ENCODE results near the gene C19orf73.
A peak's percentile ranks its signal among the peaks of the same experiment; 100 is the strongest.
"Not testable (repeated sequence)": the region's sequence is repeated elsewhere in the genome, so short reads cannot be mapped to it uniquely, and the experiment has no call there.

The C19orf73 gene

GRCh38 chr19:49148784-49149651, 30.1 kb upstream of the C19orf73 start:
- DNase-seq (ENCODE audit: extremely low read depth in 1 of 2, low read depth in 1 of 2): peak; percentile 52 to 62

- no peak for DNase-seq (ENCODE audit: extremely low read depth in 1 of 2, low read depth in 1 of 2)
These were observed 29.2 kb upstream of the C19orf73 start for GRCh38 chr19:49148044-49148682.

GRCh38 chr19:49146408-49146770, 27.4 kb upstream of the C19orf73 start:
- not testable (repeated sequence) for DNase-seq (ENCODE audit: extremely low read depth in 1 of 2, low read depth in 1 of 2)

- DNase-seq (ENCODE audit: extremely low read depth in 1 of 2, low read depth in 1 of 2): peak in 1 of 2 donors; percentile 65
These were observed 26.8 kb upstream of the C19orf73 start for GRCh38 chr19:49145573-49146407.

- DNase-seq (ENCODE audit: extremely low read depth in 1 of 2, low read depth in 1 of 2): peak in 1 of 2 donors; percentile 37
These were observed 24.0 kb upstream of the C19orf73 start for GRCh38 chr19:49142866-49143335.

- DNase-seq (ENCODE audit: extremely low read depth in 1 of 2, low read depth in 1 of 2): no peak
These were observed 22.4 kb upstream of the C19orf73 start for GRCh38 chr19:49141352-49141751.

GRCh38 chr19:49140951-49141350, 22.0 kb upstream of the C19orf73 start:
- DNase-seq (ENCODE audit: extremely low read depth in 1 of 2, low read depth in 1 of 2): no peak

- DNase-seq (ENCODE audit: extremely low read depth in 1 of 2, low read depth in 1 of 2): no peak
These were observed 17.8 kb upstream of the C19orf73 start for GRCh38 chr19:49136771-49137171.

- no peak for DNase-seq (ENCODE audit: extremely low read depth in 1 of 2, low read depth in 1 of 2)
These were observed 16.7 kb upstream of the C19orf73 start for GRCh38 chr19:49135686-49136085.

- peak in 1 of 2 donors; percentile 35 for DNase-seq (ENCODE audit: extremely low read depth in 1 of 2, low read depth in 1 of 2)
These were observed 14.9 kb upstream of the C19orf73 start for GRCh38 chr19:49133621-49134454.

GRCh38 chr19:49132974-49133609, 14.1 kb upstream of the C19orf73 start:
- no peak for DNase-seq (ENCODE audit: extremely low read depth in 1 of 2, low read depth in 1 of 2)

GRCh38 chr19:49130325-49130724, 11.4 kb upstream of the C19orf73 start:
- no peak for DNase-seq (ENCODE audit: extremely low read depth in 1 of 2, low read depth in 1 of 2)

GRCh38 chr19:49129238-49129583, 10.3 kb upstream of the C19orf73 start:
- no peak for DNase-seq (ENCODE audit: extremely low read depth in 1 of 2, low read depth in 1 of 2)

GRCh38 chr19:49128545-49129237, 9.7 kb upstream of the C19orf73 start:
- no peak for DNase-seq (ENCODE audit: extremely low read depth in 1 of 2, low read depth in 1 of 2)

- DNase-seq (ENCODE audit: extremely low read depth in 1 of 2, low read depth in 1 of 2): peak; percentile 82 to 91
These were observed 9.0 kb upstream of the C19orf73 start for GRCh38 chr19:49127674-49128544.

GRCh38 chr19:49127225-49127624, 8.3 kb upstream of the C19orf73 start:
- not testable (repeated sequence) for DNase-seq (ENCODE audit: extremely low read depth in 1 of 2, low read depth in 1 of 2)

- DNase-seq (ENCODE audit: extremely low read depth in 1 of 2, low read depth in 1 of 2): no peak
These were observed 7.6 kb upstream of the C19orf73 start for GRCh38 chr19:49126575-49126974.

- no peak for DNase-seq (ENCODE audit: extremely low read depth in 1 of 2, low read depth in 1 of 2)
These were observed 6.2 kb upstream of the C19orf73 start for GRCh38 chr19:49125025-49125731.
